Activated B cell treated with CpG ODN at 0.5 μM for 24 hours (primary cell): Measurements from ENCODE around the gene CABLES2. TPM values are rescaled to one million over a fixed set of nuclear protein-coding genes. Genes with fewer than 3 reads are reported as not detected.

Experiments
- ATAC-seq: fragments of 200-7000 bp; cut with Tn5 transposase; one replicate; pipeline ENCODE4 v1.10.0; 2021; ENCODE audit warnings: low read depth, mild to moderate bottlenecking, moderate library complexity
- CTCF ChIA-PET: fragments of 350-600 bp; sonication (Branson Sonifier 250); formaldehyde crosslinking; loops from one replicate; lab custom pipeline; 2021; ENCODE audit warnings: antibody characterized with exemption; lab: Charles Lee
- POLR2A ChIA-PET: fragments of 350-600 bp; sonication (Branson Sonifier 250); formaldehyde crosslinking; loops from one replicate; lab custom pipeline; 2021; ENCODE audit warnings: antibody characterized with exemption; lab: Charles Lee
- DNase-seq: peaks from one replicate; pipeline ENCODE4 v3.0.0; 2022
- H3K27ac Mint-ChIP-seq: one replicate; pipeline ENCODE4 v1.8.0; 2020; ENCODE audit warnings: mixed read lengths
- H3K27me3 Mint-ChIP-seq: one replicate; pipeline ENCODE4 v1.8.0; 2021; ENCODE audit warnings: mixed read lengths
- H3K36me3 Mint-ChIP-seq: one replicate; pipeline ENCODE4 v1.8.0; 2021; ENCODE audit warnings: low read depth, mixed read lengths
- H3K4me1 Mint-ChIP-seq: one replicate; pipeline ENCODE4 v1.8.0; 2021; ENCODE audit warnings: mixed read lengths
- H3K4me3 Mint-ChIP-seq: one replicate; pipeline ENCODE4 v1.8.0; 2020; ENCODE audit warnings: mild to moderate bottlenecking, mixed read lengths
- H3K9me3 Mint-ChIP-seq: one replicate; pipeline ENCODE4 v1.8.0; 2020; ENCODE audit warnings: mixed read lengths
- intact Hi-C: fragments of 100-400 bp; cut with micrococcal nuclease; formaldehyde crosslinking; loops from one replicate; pipeline ENCODE4 v1.15.1; 2024
- total RNA-seq: library from RNA; stranded (reverse); gene quantifications from 2 replicates; pipeline ENCODE4 v1.2.3, GENCODE V29; 2022
- TF ChIP-seq, protein P1 (sequence below): fragments of 200-600 bp; IDR thresholded peaks from one replicate; pipeline ENCODE4 v1.8.0; 2022; ENCODE audit warnings: antibody characterized with exemption, mild to moderate bottlenecking

CABLES2 gene
- total RNA-seq, 1 donor from 2014 or later = 6.6 TPM

GRCh38 chr20:62365814-62366369, 41.2 kb downstream of the CABLES2 start:
- Mint-ChIP-seq H3K4me1 (peaks cover 14% of the 10 kb centered on the region), H3K9me3 (no peaks in the 10 kb centered on the region), H3K36me3 (no peaks in the 10 kb centered on the region), H3K4me3 (peak overlapping the region; percentile 46), H3K27me3 (peaks cover 2% of the 10 kb centered on the region), H3K27ac (no peak overlapping the region)
- intact Hi-C loops = loop anchor here (5.0 kb wide), 1 partner anchor 184 kb away; the partner anchor contains the start of gene MTG2
- DNase-seq (no peak), ATAC-seq (peak; percentile 25)
- CTCF ChIA-PET = interaction anchor here (1.4 to 1.9 kb wide), 3 partner anchors 16 to 65 kb away, joined by 3 to 6 read pairs (median 4); no protein-coding TSS in a partner anchor
- POLR2A ChIA-PET = interaction anchor here (0.5 to 1.8 kb wide), 5 partner anchors 14 to 220 kb away, joined by 3 to 8 read pairs (median 4); partner anchors contain the start of gene RPS21
- TF ChIP-seq, protein P1, sequence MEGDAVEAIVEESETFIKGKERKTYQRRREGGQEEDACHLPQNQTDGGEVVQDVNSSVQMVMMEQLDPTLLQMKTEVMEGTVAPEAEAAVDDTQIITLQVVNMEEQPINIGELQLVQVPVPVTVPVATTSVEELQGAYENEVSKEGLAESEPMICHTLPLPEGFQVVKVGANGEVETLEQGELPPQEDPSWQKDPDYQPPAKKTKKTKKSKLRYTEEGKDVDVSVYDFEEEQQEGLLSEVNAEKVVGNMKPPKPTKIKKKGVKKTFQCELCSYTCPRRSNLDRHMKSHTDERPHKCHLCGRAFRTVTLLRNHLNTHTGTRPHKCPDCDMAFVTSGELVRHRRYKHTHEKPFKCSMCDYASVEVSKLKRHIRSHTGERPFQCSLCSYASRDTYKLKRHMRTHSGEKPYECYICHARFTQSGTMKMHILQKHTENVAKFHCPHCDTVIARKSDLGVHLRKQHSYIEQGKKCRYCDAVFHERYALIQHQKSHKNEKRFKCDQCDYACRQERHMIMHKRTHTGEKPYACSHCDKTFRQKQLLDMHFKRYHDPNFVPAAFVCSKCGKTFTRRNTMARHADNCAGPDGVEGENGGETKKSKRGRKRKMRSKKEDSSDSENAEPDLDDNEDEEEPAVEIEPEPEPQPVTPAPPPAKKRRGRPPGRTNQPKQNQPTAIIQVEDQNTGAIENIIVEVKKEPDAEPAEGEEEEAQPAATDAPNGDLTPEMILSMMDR = no peak

GRCh38 chr20:62364911-62365736, 42.0 kb downstream of the CABLES2 start:
- H3K9me3 Mint-ChIP-seq = no peaks in the 10 kb centered on the region
- intact Hi-C loops = loop anchor here (5.0 kb wide), 1 partner anchor 183 kb away; the partner anchor contains the start of gene MTG2
- H3K4me3 Mint-ChIP-seq = peak overlapping the region; percentile 55
- ChIA-PET CTCF (interaction anchor here (1.4 to 1.5 kb wide), 2 partner anchors 17 to 64 kb away, joined by 3 to 6 read pairs; no protein-coding TSS in a partner anchor), POLR2A (interaction anchor here (0.7 to 1.8 kb wide), 3 partner anchors 17 to 62 kb away, joined by 4 to 5 read pairs (median 4); no protein-coding TSS in a partner anchor)
- no peak for ATAC-seq
- TF ChIP-seq, protein P1 = no peak
- no peak overlapping the region for H3K27ac Mint-ChIP-seq
- peaks cover 2% of the 10 kb centered on the region for H3K27me3 Mint-ChIP-seq
- peaks cover 14% of the 10 kb centered on the region for H3K4me1 Mint-ChIP-seq
- no peak for DNase-seq
- H3K36me3 Mint-ChIP-seq = no peaks in the 10 kb centered on the region

GRCh38 chr20:62363920-62364851, 42.9 kb downstream of the CABLES2 start:
- no peaks in the 10 kb centered on the region for H3K9me3 Mint-ChIP-seq
- H3K4me1 Mint-ChIP-seq = peaks cover 10% of the 10 kb centered on the region
- H3K4me3 Mint-ChIP-seq = no peak overlapping the region
- no peak overlapping the region for H3K27ac Mint-ChIP-seq
- intact Hi-C loops = no loop called here
- no peak for DNase-seq
- H3K36me3 Mint-ChIP-seq = no peaks in the 10 kb centered on the region
- CTCF ChIA-PET = interaction anchor here (1.5 kb wide), 1 partner anchor 63 kb away, joined by 3 read pairs; no protein-coding TSS in a partner anchor
- POLR2A ChIA-PET = interaction anchor here (1.2 to 1.8 kb wide), 3 partner anchors 11 to 61 kb away, joined by 3 to 4 read pairs (median 4); no protein-coding TSS in a partner anchor
- no peak for ATAC-seq
- TF ChIP-seq, protein P1 = no peak
- no peaks in the 10 kb centered on the region for H3K27me3 Mint-ChIP-seq

GRCh38 chr20:62362991-62363919, 43.8 kb downstream of the CABLES2 start:
- Mint-ChIP-seq H3K4me1 (peaks cover 3% of the 10 kb centered on the region), H3K4me3 (no peak overlapping the region), H3K27me3 (no peaks in the 10 kb centered on the region), H3K9me3 (no peaks in the 10 kb centered on the region), H3K36me3 (no peaks in the 10 kb centered on the region), H3K27ac (no peak overlapping the region)
- no peak for ATAC-seq
- no peak for DNase-seq
- TF ChIP-seq, protein P1 = no peak
- ChIA-PET CTCF (no interaction called here), POLR2A (interaction anchor here (1.3 kb wide), 1 partner anchor 12 kb away, joined by 3 read pairs; no protein-coding TSS in a partner anchor)
- intact Hi-C loops = no loop called here
